HG02610 (cell line): ENCODE data around the gene ATRX.
"Not testable (repeated sequence)": the region's sequence is repeated elsewhere in the genome, so short reads cannot be mapped to it uniquely, and the experiment has no call there.

Experiments used
- ATAC-seq: cut with Tn5 transposase; IDR thresholded peaks from one replicate; pipeline ENCODE4 v1.9.1; 2021; ENCODE audit warnings: mild to moderate bottlenecking, moderate library complexity; ENCODE audit not compliant: unreplicated experiment

Gene ATRX

GRCh38 chrX:77510007-77510406 is 276.0 kb downstream of the ATRX start:
- no peak for ATAC-seq

GRCh38 chrX:77505227-77505626 is 280.8 kb downstream of the ATRX start:
- ATAC-seq: no peak

- no peak for ATAC-seq
Observed at GRCh38 chrX:77502951-77503525, 283.0 kb downstream of the ATRX start.

GRCh38 chrX:77500164-77500563 is 285.9 kb downstream of the ATRX start:
- not testable (repeated sequence) for ATAC-seq

- ATAC-seq: no peak
Observed at GRCh38 chrX:77493677-77494553, 292.1 kb downstream of the ATRX start.

GRCh38 chrX:77484045-77484444 is 302.0 kb downstream of the ATRX start:
- no peak for ATAC-seq

- ATAC-seq: no peak
Observed at GRCh38 chrX:77455437-77455836, 330.6 kb downstream of the ATRX start.
